Astrocyte of the spinal cord (primary cell): ENCODE results near the gene UBXN11.

Experiments
- DNase-seq: peaks from one replicate; pipeline ENCODE4 v3.0.0; 2011; ENCODE audit warnings: low read depth, low spot score
- H3K4me3 ChIP-seq: 2 replicates; pipeline ENCODE4 v1.5.1; 2011; ENCODE audit warnings: low read depth, mild to moderate bottlenecking, low read length, moderate library complexity
- CTCF ChIP-seq: IDR thresholded peaks from 2 replicates; pipeline ENCODE4 v1.5.1; 2012; ENCODE audit warnings: low read depth, mild to moderate bottlenecking, low read length, inconsistent platforms
- in situ Hi-C: cut with HindIII; loops from 2 replicates; pipeline ENCODE4 v1.10.0; 2017; ENCODE audit warnings: low sequenced_read_pairs

Gene UBXN11

GRCh38 chr1:26285366-26286063, 20.9 kb downstream of the UBXN11 start:
- in situ Hi-C loops, result no loop called here
- no peak overlapping the region for H3K4me3 ChIP-seq
- no peak for DNase-seq

DNA sequence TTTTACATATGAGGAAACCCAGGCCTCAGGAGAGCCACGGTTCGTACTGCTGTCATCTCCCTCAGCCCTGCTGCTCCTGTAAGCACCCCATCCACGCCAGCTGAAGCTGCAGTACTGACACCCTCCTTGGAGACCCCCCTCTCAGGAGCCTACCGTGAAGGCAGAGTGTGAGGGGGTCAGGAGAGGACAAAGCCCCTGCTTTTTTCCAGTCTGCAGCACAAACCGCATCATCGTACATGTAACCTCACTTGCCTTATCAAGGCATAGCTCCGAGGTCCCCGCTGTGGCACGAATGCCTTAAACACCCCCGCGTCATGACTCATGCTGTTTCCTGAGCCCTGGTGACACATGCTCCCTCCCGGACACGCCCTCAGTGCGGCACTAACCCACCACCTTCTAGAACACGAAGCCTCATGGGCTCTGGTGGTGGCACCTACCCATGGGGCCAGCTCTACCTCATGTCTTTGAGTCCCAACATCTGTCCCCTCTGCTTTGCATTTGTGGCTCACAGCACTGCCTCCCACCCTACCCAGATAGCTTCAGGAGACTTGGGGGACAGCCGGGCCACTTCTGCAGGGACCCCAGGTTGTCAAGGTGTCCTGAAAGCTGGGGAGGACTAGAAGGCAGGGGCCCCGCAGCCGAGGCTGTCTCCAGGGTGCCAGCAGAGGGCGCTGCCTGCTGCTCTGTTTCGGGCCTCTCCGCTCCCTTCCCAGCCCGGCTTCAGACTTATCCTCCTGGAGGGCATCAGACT, 21.7 kb downstream of the UBXN11 start:
- peak; percentile 92 for DNase-seq
- H3K4me3 ChIP-seq, result no peak overlapping the region
- TF ChIP-seq CTCF, result peak; percentile 86
- in situ Hi-C loops, result no loop called here

More at GRCh38 chr1:26285366-26286063, 20.9 kb downstream of the UBXN11 start:
- TF ChIP-seq CTCF, result peak; percentile 43

GRCh38 chr1:26283871-26284596, 22.4 kb downstream of the UBXN11 start:
- no peak for TF ChIP-seq CTCF
- no peak overlapping the region for H3K4me3 ChIP-seq
- in situ Hi-C loops, result no loop called here
- no peak for DNase-seq

DNA sequence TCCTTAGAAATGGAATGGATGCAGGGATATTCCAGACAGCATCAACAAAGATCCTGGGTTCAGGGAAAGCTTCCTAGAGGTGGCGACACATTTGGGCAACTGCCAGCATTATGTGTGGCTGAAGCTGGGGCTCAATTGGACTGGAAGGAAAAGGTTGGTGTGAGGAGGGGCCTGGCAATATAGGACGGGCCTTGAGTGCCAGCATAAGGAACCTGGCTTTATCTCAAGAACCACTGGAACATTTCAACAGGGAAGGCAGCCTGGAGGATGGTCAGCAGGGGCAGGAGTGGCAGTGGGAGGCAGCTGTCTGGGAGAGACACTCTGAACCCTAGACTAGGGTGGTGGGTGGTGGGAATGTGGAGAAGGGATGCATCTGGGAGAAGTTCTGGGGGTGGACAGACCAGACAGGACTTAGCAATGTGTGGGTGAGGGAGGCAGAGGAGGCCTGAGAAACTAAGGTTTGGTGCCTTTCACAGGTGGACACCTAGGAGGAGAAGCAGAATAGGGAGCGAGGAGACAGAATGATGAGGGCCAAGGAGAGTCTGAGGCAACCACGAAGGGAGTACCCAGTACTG, 23.1 kb downstream of the UBXN11 start:
- no peak for DNase-seq
- no peak for TF ChIP-seq CTCF
- in situ Hi-C loops, result no loop called here
- no peak overlapping the region for H3K4me3 ChIP-seq

- TF ChIP-seq CTCF, result no peak
Observed at GRCh38 chr1:26282401-26282918, 24.0 kb downstream of the UBXN11 start.

GRCh38 chr1:26281971-26282370, 24.5 kb downstream of the UBXN11 start:
- in situ Hi-C loops, result no loop called here
- peak; percentile 45 for DNase-seq
- peak overlapping the region; percentile 86 for H3K4me3 ChIP-seq
- TF ChIP-seq CTCF, result no peak

More at GRCh38 chr1:26282401-26282918, 24.0 kb downstream of the UBXN11 start:
- no peak for DNase-seq
- in situ Hi-C loops, result no loop called here
- no peak overlapping the region for H3K4me3 ChIP-seq
